Fibroblast of skin of abdomen (primary cell): ENCODE data around the gene GDNF. TPM values are rescaled to one million over a fixed set of nuclear protein-coding genes. Genes with fewer than 3 reads are reported as not detected.
"Not testable (repeated sequence)": the region's sequence is repeated elsewhere in the genome, so short reads cannot be mapped to it uniquely, and the experiment has no call there.

ENCODE experiments used
- DNase-seq: peaks from one replicate; pipeline ENCODE4 v3.0.0-alpha.2; 2013
- polyA plus RNA-seq, 2 experiments: library from polyadenylated mRNA; unstranded; fragments of 120-200 nt; gene quantifications; one replicate each; pipeline ENCODE4 v1.2.1, GENCODE V29; 2013; ENCODE audit not compliant: insufficient read length in 2 of 2

GDNF gene
- 4.5 TPM for polyA plus RNA-seq (2013, experiment 1 of 2; ENCODE audit: insufficient read length)
- 4.3 TPM for polyA plus RNA-seq (2013, experiment 2 of 2; ENCODE audit: insufficient read length)

- peak; percentile 75 for DNase-seq
Observed at GRCh38 chr5:37839407-37840052, at the start of gene GDNF. Gene GDNF (minus strand): TSS chr5:37840041. CDS start chr5:37834796, 5,245 bp downstream.

GRCh38 chr5:37888476-37888875, 48.6 kb upstream of the GDNF start:
- DNase-seq, result peak; percentile 40

- peak; percentile 33 for DNase-seq
Observed at GRCh38 chr5:37886242-37886905, 46.5 kb upstream of the GDNF start.

GRCh38 chr5:37882636-37883035, 42.8 kb upstream of the GDNF start:
- no peak for DNase-seq

GRCh38 chr5:37881359-37881758, 41.5 kb upstream of the GDNF start:
- DNase-seq, result no peak

- DNase-seq, result peak; percentile 74
Observed at GRCh38 chr5:37876943-37877342, 37.1 kb upstream of the GDNF start.

- no peak for DNase-seq
Observed at GRCh38 chr5:37876245-37876644, 36.4 kb upstream of the GDNF start.

- peak; percentile 81 for DNase-seq
Observed at GRCh38 chr5:37875051-37875787, 35.4 kb upstream of the GDNF start.

GRCh38 chr5:37873988-37874387, 34.1 kb upstream of the GDNF start:
- DNase-seq, result no peak

GRCh38 chr5:37871023-37871815, 31.4 kb upstream of the GDNF start:
- peak; percentile 94 for DNase-seq

- peak; percentile 67 for DNase-seq
Observed at GRCh38 chr5:37869216-37869615, 29.4 kb upstream of the GDNF start.

GRCh38 chr5:37867654-37868053, 27.8 kb upstream of the GDNF start:
- peak; percentile 80 for DNase-seq

GRCh38 chr5:37862907-37863306, 23.1 kb upstream of the GDNF start:
- not testable (repeated sequence) for DNase-seq

- no peak for DNase-seq
Observed at GRCh38 chr5:37860206-37860605, 20.4 kb upstream of the GDNF start.

GRCh38 chr5:37859805-37860204, 20.0 kb upstream of the GDNF start:
- DNase-seq, result no peak

GRCh38 chr5:37858250-37858649, 18.4 kb upstream of the GDNF start:
- no peak for DNase-seq

- no peak for DNase-seq
Observed at GRCh38 chr5:37857696-37858095, 17.9 kb upstream of the GDNF start.

- DNase-seq, result no peak
Observed at GRCh38 chr5:37855438-37855837, 15.6 kb upstream of the GDNF start.

GRCh38 chr5:37851305-37851704, 11.5 kb upstream of the GDNF start:
- DNase-seq, result no peak

- DNase-seq, result peak; percentile 89
Observed at GRCh38 chr5:37850226-37850865, 10.5 kb upstream of the GDNF start.

GRCh38 chr5:37849641-37850040, 9.8 kb upstream of the GDNF start:
- DNase-seq, result peak; percentile 49

- peak; percentile 66 for DNase-seq
Observed at GRCh38 chr5:37847978-37848425, 8.2 kb upstream of the GDNF start.
